ENCODE data around the gene PKN2. TPM values are rescaled to one million over a fixed set of nuclear protein-coding genes. Genes with fewer than 3 reads are reported as not detected.

PKN2 gene
- total and polyA plus RNA-seq, 2 of the 8 experiments (the other 6 are each of a cell fraction or from before 2014, with no cell fraction given): 7.8 to 32.0 TPM

GRCh38 chr1:88640060-88640459 is 44.0 kb upstream of the PKN2 start (continued):
- TF ChIP-seq NANOG (IDR thresholded peaks at IDR 0.05; ENCODE audit: insufficient read depth, low read depth, low read length, poor library complexity, severe bottlenecking) (no peak), SIRT6 (IDR thresholded peaks at IDR 0.05; ENCODE audit: low read length) (no peak), ZNF274 (IDR thresholded peaks at IDR 0.05; ENCODE audit: borderline replicate concordance, extremely low read depth, low read length) (no peak), USF2 (IDR thresholded peaks at IDR 0.05; ENCODE audit: low read length) (no peak)

All from H1 (cell line).